HUES6 (cell line): ENCODE measurements around the gene PROKR2.

ENCODE experiments used
- H3K27ac ChIP-seq: 2 replicates; pipeline ENCODE4 v1.7.0; 2013; ENCODE audit warnings: low read depth, mild to moderate bottlenecking, low read length, inconsistent platforms
- H3K27me3 ChIP-seq: 2 replicates; pipeline ENCODE4 v1.6.1; 2013; ENCODE audit warnings: low read length; ENCODE audit not compliant: control insufficient read depth, insufficient read depth
- H3K36me3 ChIP-seq: 2 replicates; pipeline ENCODE4 v1.6.1; 2013; ENCODE audit warnings: low read length; ENCODE audit not compliant: control insufficient read depth, insufficient read depth
- H3K4me1 ChIP-seq: 2 replicates; pipeline ENCODE4 v1.6.1; 2013; ENCODE audit warnings: low read length; ENCODE audit not compliant: control insufficient read depth, insufficient read depth
- H3K4me3 ChIP-seq: 2 replicates; pipeline ENCODE4 v1.5.1; 2013; ENCODE audit warnings: low read depth, low read length
- H3K9ac ChIP-seq: one replicate; pipeline ENCODE4 v1.6.1; 2013; ENCODE audit warnings: mild to moderate bottlenecking, low read length
- H3K9me3 ChIP-seq: 2 replicates; pipeline ENCODE4 v1.6.1; 2013; ENCODE audit warnings: low read depth, low read length; ENCODE audit not compliant: control insufficient read depth, insufficient read depth

Gene PROKR2

DNA sequence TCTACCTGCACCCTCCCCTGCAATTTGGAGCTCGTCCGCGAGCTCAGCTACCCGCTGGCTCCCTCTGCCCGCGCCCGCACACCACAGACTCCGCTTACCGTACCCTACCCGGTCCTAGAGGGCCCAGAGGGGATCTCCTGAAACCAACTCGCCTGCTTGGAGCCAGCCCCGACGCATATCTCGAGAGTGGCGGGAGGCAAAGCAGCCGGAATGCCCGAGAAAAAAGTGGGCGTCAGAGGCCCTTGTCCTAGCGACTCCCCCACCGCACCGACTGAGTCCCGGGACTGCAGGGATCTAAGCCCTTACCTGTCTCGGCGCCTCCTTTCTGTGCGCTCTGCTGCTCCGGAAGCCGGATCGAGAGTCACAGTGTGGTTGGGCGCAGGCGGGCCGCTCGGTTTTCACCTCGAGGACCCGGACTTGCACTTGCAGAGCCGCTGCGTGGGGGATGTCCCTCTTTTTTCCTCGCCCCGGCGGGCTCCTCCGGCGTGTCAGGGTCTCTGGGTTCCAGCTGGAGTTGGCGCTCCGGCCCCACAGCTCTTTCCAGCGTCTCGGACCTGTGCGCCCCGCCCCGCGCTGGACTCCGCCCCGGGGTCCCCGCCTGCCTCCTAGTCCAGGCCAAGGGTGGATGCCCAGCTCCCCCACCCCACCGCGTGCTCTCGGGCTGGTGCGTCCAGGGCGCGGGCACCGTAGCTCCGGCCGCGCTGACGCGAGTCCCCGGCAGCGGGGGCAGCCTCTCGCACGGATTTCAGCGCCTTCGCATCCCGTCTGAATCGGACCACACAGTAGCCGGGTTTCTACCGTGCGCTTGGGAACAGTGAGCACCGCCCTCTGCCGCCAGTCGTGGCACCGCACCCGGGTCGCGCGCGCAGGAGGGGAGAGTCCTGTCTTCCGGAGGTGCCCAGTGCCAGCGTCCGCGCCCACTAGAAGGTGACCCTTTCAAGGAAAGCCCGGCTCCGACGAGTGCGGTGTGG is at the start of gene PROKR2:
TSS of gene PROKR2 (minus strand) at position 767 of the 971 bp plus-strand sequence. CDS start 2,585 bp downstream, outside the sequence.
- Histone ChIP-seq H3K36me3 (no peaks in the 10 kb centered on the region), H3K27me3 (peaks cover 72% of the 10 kb centered on the region), H3K4me3 (peak within 1 kb of the TSS; percentile 90), H3K9ac (peak within 1 kb of the TSS; percentile 42), H3K27ac (no peak within 1 kb of the TSS), H3K4me1 (no peaks in the 10 kb centered on the region; the same call in 1 of the 2 replicates), H3K9me3 (no peaks in the 10 kb centered on the region)

DNA sequence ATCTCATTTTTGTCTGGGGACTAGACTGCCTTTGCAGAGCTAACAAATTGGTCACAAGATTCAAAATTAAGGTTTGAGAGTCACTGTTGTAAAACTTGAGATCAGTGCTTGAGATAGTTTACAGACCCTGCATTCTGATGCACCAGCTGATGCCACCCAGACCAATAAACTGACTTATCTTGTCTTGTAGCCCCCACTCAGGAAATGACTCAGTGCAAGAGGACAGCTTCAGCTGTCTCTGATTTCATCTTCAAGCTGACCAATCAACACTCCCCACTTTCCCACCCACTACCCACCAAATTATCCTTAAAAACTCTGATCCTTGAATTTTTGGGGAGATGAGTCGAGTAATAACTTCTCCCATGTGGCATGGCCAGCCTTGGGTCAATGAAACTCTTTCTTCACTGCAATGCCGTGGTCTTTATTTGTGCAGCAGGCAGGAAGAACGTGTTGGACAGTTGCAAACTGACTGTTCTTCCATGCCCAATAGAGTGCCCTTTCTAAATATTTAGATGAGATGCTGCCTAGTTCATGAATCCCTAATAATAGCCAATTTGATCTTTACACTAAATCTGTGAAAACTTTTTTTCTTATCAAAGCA is 48.3 kb upstream of the PROKR2 start:
- no peaks in the 10 kb centered on the region for H3K36me3 ChIP-seq
- peak overlapping the region; percentile 82; the same call in 1 of the 2 replicates for H3K27ac ChIP-seq
- H3K4me1 ChIP-seq, result peaks cover 9% of the 10 kb centered on the region; the same call in 1 of the 2 replicates
- H3K27me3 ChIP-seq, result no peaks in the 10 kb centered on the region
- peak overlapping the region; percentile 59 for H3K9ac ChIP-seq
- no peak overlapping the region for H3K4me3 ChIP-seq
- peaks cover 31% of the 10 kb centered on the region; the same call in 1 of the 2 replicates for H3K9me3 ChIP-seq

DNA sequence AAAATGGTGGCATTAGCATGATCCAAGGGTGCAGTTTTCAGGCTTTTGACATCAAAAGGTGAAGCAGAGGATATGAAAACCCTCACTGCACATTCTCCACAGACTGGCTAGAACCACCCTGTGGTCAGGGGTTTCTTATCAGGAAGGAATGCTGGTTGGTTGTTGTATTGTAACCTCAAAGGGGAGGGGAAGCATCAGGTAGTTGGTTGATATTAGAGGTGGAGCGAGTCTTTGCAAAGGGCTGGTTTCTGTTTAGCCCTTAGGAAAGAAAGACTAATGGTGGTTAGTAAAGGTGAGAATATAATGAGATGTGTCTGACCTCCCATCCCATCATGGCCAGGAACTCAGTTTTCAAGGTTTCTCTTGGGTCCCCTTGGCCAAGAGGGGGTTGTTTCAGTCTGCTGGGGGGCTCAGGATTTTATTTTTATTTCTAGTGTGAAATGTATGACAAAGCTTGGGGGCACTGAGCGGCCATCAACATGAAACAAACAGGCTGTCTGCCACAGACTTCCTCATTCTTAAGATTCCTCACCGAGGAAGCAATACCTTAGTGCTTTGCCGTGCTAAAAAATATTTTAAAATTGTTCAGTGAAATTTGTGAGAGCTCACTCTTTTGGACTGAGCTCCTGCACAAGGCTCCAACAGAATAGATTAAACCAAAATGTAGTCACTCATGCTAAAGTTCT is 47.5 kb upstream of the PROKR2 start:
- H3K4me1 ChIP-seq, result peaks cover 9% of the 10 kb centered on the region; the same call in 1 of the 2 replicates
- peak overlapping the region; percentile 82; the same call in 1 of the 2 replicates for H3K27ac ChIP-seq
- no peaks in the 10 kb centered on the region for H3K36me3 ChIP-seq
- H3K9me3 ChIP-seq, result peaks cover 34% of the 10 kb centered on the region; the same call in 1 of the 2 replicates
- no peaks in the 10 kb centered on the region for H3K27me3 ChIP-seq
- H3K9ac ChIP-seq, result peak overlapping the region; percentile 59
- H3K4me3 ChIP-seq, result no peak overlapping the region; the same call in 1 of the 2 replicates

DNA sequence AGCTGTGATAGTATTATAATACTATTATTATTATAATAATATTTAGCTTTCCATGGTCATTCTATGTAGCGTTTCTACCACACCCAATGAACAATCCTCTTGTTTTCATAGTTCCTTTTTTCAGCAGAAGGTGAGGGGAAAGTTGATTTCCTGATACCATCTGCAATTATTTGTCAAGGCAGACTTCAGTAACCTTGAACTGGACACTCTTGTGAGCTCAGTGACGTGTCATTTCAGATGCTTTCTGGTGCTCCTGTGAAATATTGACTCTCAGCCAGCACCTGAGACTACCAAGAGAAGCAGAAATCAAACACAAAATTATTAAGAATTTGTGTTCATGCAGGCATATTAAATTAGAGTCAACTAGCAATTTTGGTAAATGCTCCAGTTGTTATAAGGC is 46.0 kb upstream of the PROKR2 start:
- H3K36me3 ChIP-seq, result no peaks in the 10 kb centered on the region
- no peak overlapping the region for H3K27ac ChIP-seq
- H3K9me3 ChIP-seq, result peaks cover 34% of the 10 kb centered on the region; the same call in 1 of the 2 replicates
- no peaks in the 10 kb centered on the region for H3K27me3 ChIP-seq
- H3K4me3 ChIP-seq, result no peak overlapping the region
- no peak overlapping the region for H3K9ac ChIP-seq
- H3K4me1 ChIP-seq, result peaks cover 9% of the 10 kb centered on the region; the same call in 1 of the 2 replicates

DNA sequence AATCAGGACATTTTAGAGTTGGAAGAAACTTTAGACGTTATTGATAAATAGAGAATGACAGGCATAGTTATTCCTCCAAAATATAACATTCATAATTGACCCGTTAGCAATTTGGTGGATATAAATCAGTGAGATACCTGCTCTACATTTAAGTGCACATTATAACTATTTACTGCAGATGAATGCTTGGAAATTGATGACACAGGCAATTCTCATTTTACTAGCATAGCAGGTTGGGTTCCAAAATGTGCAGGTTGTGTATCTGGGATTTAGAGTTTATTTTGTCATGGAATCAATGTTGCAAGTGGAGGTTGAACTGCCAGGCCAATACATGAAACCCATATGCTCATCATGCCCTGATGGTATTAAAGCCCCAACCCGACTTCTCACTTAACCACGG is 44.4 kb upstream of the PROKR2 start:
- Histone ChIP-seq H3K27ac (no peak overlapping the region), H3K4me1 (peaks cover 9% of the 10 kb centered on the region; the same call in 1 of the 2 replicates), H3K9ac (no peak overlapping the region), H3K36me3 (no peaks in the 10 kb centered on the region), H3K4me3 (no peak overlapping the region), H3K9me3 (peaks cover 26% of the 10 kb centered on the region; the same call in 1 of the 2 replicates), H3K27me3 (no peaks in the 10 kb centered on the region)

DNA sequence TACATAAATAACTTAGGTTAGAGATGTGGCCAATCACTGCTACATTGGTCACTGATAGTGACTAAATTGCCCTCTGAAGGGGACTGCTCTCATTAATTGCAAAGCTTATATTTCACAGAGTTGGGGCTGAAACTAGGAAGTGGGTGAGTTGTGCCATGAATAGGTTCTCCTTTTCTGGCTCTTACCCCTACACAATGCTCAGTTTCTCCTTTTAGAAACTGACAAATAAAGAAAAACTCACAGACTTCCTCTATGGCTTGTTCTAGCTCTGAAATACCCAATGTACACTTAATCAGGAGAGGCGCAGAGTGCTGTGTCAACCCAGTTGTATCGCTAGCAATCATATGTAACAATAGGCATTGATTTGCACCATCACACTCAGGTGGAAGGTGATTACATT is 41.2 kb upstream of the PROKR2 start:
- no peak overlapping the region for H3K9ac ChIP-seq
- H3K36me3 ChIP-seq, result no peaks in the 10 kb centered on the region
- no peaks in the 10 kb centered on the region for H3K27me3 ChIP-seq
- no peaks in the 10 kb centered on the region for H3K4me1 ChIP-seq
- no peak overlapping the region for H3K27ac ChIP-seq
- no peak overlapping the region for H3K4me3 ChIP-seq
- H3K9me3 ChIP-seq, result 0 out of 2 replicates have a peak, but pooled peaks cover 8% of the 10 kb centered on the region

DNA sequence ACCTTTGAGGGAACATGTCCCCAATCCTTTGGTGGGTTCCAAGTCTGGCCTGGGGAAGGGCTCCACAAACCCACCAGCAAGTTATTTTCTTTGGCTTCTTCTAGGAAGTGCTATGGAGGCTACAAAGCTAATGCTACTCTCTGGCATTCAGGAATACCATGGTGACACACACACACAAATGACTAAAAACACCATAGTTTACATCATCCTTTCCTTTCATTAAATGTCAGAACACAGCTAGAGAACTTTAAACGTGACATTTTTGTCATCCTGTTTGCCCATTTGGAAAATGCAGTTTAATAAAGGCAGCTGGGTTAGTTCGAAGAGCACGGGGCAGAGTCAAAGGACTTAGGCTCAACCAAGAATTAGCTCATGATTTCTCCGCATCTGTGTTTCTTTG is 40.2 kb upstream of the PROKR2 start:
- Histone ChIP-seq H3K27me3 (no peaks in the 10 kb centered on the region), H3K27ac (no peak overlapping the region), H3K9me3 (0 out of 2 replicates have a peak, but pooled peaks cover 8% of the 10 kb centered on the region), H3K4me3 (no peak overlapping the region), H3K9ac (no peak overlapping the region), H3K36me3 (no peaks in the 10 kb centered on the region), H3K4me1 (no peaks in the 10 kb centered on the region)

DNA sequence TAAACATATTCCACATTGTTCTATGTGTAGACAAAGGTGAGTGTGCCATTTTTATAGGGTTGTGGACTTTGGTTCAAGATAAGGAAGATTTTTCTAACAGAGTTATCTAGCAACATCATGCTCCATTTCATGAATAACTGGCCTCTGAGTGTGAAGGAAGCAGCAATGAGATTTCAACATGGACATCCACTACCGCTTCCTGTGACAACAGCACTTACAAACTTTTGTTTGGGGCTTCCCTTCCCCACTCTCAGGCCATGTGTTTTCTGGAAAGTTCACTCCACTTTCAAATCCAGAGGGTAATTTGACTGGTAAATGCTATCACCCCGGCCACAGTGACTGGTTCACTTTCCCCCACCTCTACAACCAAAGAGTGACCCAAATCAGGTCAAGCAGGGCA is 38.1 kb upstream of the PROKR2 start:
- Histone ChIP-seq H3K36me3 (no peaks in the 10 kb centered on the region), H3K27me3 (no peaks in the 10 kb centered on the region), H3K4me1 (no peaks in the 10 kb centered on the region), H3K9me3 (0 out of 2 replicates have a peak, but pooled peaks cover 3% of the 10 kb centered on the region), H3K4me3 (no peak overlapping the region), H3K27ac (no peak overlapping the region), H3K9ac (no peak overlapping the region)

DNA sequence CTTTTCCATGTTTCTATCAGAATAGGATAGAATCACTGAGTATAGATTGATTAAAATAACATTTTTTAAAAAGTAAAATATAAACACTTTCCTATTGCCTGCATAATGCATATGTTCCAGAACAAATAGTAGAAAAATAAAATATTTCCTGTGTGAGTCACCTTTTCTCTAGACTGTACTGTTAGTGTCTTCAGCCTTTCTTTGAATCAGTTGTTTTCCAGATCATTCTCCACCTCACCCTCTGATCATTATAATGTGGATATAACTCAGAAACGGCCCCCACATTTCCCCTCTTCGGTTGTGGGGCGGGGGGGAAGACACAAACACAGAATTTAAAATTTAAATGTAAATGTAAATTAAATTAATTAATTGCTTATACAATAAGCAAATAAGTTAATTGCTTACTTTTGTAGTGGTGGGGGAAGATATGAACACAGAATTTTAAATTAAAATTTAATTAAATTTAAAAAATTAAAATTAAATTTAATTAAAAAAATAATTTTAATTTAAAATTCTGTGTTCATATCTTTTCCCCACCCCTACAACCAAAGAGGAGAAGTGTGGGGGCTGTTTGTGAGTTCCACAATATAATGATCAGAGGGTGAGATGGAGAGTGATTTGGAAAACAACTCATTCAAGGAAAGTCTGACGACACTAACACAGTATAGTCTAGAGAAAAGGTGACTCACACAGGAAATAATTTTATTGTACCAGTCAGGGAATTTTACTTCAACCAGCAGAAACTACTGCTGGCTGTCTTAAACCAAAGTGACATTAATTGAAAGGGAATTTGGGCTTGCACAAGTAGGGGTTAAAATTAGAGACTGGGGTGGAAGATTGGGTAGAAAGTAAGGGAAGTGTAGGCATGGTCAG is 37.1 kb upstream of the PROKR2 start:
- H3K4me1 ChIP-seq, result no peaks in the 10 kb centered on the region
- no peaks in the 10 kb centered on the region for H3K36me3 ChIP-seq
- H3K9ac ChIP-seq, result no peak overlapping the region
- no peak overlapping the region for H3K4me3 ChIP-seq
- H3K27me3 ChIP-seq, result no peaks in the 10 kb centered on the region
- no peaks in the 10 kb centered on the region for H3K9me3 ChIP-seq
- no peak overlapping the region for H3K27ac ChIP-seq

DNA sequence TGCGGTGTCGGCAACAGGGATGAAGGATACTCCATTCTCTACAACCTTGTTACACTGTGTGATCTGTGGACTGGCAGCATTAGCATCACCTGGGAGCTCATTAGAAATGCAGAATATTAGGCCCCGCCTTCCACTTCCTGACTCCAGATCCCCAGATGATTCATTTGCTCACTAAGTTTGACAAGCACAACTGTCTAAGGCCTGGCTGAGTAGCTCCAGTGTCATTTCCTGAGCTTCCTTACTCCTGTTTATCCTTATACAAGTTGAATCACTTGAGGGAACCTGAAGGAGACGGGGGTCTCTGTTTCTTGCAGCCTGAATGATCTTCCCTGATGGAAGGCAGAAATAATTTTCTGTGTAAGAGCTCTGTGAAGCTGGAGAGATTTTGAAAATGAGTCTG is 32.7 kb upstream of the PROKR2 start:
- no peak overlapping the region for H3K27ac ChIP-seq

More for the DNA sequence above, 32.7 kb upstream of the PROKR2 start:
- Histone ChIP-seq H3K4me1 (no peaks in the 10 kb centered on the region), H3K4me3 (no peak overlapping the region), H3K9ac (no peak overlapping the region), H3K27me3 (no peaks in the 10 kb centered on the region), H3K9me3 (peaks cover 7% of the 10 kb centered on the region; the same call in 1 of the 2 replicates), H3K36me3 (no peaks in the 10 kb centered on the region)
